Measurements from ENCODE around the gene GNG12.

GNG12 gene

GRCh38 chr1:67755160-67755559, 78.1 kb downstream of the GNG12 start:
- no peak for DNase-seq (ENCODE audit: low read depth in 2 of 2)

GRCh38 chr1:67754526-67754920, 78.7 kb downstream of the GNG12 start:
- DNase-seq (ENCODE audit: low read depth in 2 of 2): no peak

DNA sequence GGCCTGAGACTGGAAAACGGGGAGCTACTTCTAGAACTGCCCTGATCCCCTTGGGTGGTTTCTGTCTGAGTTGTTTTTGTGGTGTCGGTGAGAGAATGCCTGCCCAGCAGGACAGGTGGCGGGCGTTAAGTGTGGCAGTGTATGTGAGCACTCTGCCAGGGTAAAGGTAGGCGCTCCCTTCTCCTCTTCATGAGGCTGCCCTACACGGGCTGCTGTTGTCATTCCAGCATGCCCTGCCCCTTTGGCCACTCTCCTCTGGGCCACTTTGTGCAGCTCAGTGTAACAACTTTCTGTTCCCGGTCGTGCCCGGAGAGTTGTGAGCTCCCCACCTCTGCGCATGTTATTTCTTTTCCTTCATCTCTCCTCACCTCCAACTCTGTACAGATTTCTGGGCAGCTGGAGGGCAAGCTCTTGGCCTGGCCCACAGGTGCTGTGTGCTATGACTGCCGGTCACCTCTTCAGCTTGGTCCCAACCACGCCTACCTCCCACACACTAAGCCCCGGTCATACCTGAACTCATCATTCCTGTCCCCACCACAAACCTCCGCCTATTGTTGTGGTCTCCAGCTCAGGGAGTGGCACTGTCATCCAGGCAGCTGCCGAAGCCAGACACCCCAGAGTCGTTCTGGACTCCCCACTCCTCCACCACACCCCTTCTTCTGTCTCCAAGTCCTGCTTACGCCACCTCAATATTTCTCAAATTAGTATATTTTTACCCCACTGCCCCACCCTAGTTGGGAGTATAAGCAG, 79.3 kb downstream of the GNG12 start:
- DNase-seq (ENCODE audit: low read depth in 2 of 2): no peak

GRCh38 chr1:67752306-67752705, 81.0 kb downstream of the GNG12 start:
- DNase-seq (ENCODE audit: low read depth in 2 of 2): no peak

DNA sequence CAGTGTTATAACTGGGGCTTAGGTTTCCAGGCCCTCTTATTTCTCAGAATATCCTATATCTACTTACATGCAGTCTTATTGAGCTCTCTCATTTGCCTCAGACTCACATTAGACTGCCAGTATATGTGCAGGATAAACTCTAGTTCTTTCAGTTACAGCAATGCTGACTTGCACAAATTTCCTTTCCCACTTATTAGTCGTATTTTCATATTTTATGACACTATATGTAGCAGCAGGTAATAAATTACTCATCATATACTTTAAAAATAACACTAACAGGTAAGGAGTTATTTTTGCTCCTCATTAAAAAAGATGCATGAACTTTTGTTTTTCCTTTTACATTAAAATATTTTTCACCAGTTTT, 82.6 kb downstream of the GNG12 start:
- no peak for DNase-seq (ENCODE audit: low read depth in 2 of 2)

- DNase-seq (ENCODE audit: low read depth in 2 of 2): peak; percentile 79 to 81
Observed at GRCh38 chr1:67749844-67750690, 83.2 kb downstream of the GNG12 start.

GRCh38 chr1:67749263-67749843, 83.9 kb downstream of the GNG12 start:
- DNase-seq (ENCODE audit: low read depth in 2 of 2): no peak

DNA sequence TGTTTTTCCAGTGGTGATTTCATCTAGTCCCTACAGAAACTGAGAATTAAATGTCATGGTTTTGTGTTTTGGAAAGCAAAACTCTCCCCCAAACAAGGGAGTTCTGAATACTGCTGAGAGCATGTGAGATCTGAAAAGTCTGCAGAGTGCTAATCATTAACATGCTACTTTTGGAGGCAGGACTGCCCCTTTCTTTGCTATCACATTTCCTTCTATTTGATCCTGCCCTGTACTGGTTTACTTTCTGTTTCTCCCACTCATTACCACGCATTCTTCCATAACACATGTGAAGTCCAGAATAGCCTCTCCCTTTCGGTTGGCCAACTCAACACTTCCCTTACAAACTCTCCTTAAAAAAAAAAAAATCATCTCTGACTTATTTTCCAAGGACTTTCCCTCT, 84.6 kb downstream of the GNG12 start:
- peak in 1 of 2 experiments; percentile 60 for DNase-seq (ENCODE audit: low read depth in 2 of 2)

DNA sequence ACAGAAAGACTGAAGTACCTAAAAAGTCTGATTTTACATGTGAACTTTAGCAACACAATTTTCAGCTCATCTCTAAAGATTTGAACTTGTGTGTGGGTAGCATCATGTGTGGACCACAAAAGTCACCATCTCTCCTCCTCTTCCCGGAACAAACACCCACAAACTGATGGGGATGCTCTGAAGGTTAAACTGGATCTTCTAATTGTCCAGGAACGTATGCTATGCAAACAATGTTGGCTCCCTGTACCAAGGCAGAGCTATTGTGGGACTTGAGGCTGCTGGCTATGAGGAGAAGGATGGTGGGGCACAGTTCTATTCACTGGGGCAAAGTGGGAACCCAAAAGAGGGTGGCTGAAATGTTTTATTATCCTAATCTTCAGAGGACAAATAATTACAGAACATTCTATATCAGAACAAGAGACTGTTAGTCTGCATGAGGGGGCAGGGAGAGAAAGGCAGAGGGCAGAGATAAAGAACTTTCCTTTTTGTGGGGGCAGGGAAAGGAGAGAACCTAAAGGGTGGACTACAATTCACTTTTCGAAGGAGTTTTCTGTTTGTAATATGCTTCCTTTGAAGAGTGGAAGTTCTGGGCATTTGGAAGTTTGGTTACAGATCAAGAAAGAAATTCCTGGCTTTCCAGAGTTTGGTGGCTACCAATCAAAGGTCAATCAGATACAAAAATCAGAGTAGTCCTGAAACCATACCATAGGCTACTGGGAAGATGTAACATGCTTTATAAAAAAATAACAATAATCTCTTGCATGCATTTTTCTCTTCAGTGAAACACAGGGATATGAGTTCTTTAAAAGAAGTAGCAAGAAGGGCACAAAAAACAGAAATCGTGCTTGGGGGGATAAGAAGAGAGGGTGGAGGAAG, 85.4 kb downstream of the GNG12 start:
- no peak for DNase-seq (ENCODE audit: low read depth in 2 of 2)

DNA sequence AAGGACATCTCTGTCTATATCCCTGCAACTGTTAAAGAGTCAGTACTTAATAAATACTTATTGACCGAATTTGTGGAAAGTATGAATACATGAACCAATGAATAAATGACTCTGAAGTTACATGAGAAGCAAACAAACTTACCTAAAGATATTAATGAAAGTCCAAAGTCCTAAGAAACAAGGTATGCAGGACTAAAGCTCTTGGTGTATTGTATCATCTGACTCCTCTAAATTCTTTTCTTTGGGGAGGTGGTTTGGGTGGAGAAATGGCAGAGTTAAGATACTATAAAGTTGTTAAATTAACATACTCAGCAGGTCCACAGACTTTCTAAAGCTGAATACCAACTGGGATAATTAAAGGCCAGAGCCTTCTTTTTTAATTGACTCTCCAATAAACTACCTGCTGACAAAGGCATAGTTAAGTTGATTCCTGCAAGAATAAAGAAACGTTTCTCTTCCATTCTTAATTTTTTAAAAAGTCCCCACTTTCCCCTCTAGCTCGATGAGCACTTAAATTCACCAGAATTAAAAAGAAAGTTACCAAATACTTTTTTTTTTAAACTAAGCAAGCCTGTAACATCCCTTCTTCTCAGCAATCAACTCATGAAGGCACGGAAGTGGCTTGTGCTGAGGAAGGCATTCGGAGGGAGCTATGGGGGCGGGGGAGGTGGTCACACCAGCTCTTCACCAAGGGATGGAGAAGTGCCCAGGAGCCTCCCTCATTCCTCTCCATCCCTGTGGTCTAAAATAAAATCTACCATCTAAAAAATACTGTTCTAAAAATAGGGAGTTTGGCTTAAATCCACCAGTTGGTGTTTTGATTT, 87.2 kb downstream of the GNG12 start:
- no peak for DNase-seq (ENCODE audit: low read depth in 2 of 2)

DNA sequence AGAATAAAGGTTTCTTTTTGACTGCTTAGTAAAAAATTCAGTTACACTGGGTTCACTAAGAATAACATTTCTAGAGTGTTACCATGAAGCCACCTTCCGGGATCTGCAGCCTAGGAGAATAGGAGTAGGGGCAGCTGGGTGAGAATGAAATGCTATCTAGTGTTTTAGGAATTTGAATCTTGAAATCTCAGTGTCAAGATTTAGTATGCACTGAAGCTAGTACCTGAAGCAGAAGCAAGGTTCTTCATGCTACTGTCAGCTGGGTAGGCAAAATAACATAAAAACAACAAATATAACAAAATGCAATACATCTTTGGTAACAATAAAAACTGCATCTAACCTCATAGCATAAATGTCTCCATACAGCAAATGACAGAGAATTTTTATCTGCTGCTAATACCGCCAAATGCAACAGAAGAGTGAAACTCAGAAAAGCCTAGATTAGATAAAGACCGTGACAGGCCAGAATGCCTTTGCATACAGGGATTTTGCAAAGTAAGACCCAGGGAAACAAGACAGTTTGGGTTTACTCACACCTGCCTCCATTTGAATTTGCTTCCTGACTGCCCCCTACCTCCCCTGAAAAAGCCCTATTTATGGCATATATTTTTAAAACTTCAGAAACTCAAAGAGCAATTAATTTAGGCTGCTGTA, 90.1 kb downstream of the GNG12 start:
- no peak for DNase-seq (ENCODE audit: low read depth in 2 of 2)

DNA sequence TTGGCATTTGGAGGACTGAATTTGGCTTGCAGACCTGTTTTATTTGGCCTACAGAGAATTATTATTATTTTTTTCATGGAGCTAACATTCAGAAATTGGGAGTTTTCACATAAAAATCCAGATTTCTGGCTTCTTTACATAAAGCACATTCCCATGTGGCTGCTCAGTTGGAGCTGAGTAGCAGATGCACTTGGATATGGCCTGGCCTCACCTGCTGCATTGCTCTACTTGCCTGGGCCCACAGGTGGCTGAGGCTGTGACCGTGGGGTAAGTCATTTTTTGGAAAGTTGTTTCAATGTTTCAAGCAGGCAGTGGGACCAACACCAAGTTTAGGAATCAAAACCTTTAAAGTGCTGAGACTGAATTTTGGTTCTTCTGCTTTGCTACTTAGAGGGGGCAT, 91.5 kb downstream of the GNG12 start:
- no peak for DNase-seq (ENCODE audit: low read depth in 2 of 2)

DNA sequence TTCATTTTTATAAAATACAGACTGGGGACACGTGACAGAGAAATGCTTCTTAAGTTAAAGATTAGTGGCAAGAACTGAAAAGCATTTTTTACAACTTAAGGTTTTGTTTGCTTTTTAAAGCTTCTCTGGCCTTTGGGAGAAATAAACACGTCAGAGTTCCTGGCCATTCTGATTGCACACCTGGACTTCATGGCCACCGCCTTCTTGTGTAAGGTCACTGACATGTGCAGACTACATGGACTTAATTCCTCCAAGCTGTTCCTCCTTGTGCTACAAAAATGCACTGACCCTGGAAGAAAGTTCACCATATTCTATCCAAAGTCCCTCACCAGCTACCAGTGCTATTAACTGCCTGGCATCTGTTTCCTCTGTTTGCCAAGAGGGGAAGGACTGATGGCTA, 92.1 kb downstream of the GNG12 start:
- DNase-seq (ENCODE audit: low read depth in 2 of 2): no peak

DNA sequence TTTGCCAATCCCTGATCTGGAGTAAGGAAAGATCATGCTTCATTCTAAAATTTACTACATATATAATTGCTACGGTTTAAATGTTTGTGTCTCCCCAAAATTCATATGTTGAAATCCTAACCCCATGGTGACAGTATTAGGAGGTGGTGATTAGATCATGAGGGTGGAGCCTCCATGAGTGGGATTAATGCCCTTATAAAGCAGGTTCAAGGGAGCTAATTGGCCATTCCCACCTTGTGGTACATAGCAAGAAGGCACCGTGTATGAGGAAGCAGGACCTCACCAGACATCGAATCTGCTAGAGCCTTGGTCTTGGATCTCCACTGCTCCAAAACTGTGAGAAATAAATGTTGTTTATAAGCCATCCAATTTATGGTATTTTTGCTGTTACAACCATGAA, 92.7 kb downstream of the GNG12 start:
- DNase-seq (ENCODE audit: low read depth in 2 of 2): no peak

- no peak for DNase-seq (ENCODE audit: low read depth in 2 of 2)
Observed at GRCh38 chr1:67739361-67739760, 93.9 kb downstream of the GNG12 start.

DNA sequence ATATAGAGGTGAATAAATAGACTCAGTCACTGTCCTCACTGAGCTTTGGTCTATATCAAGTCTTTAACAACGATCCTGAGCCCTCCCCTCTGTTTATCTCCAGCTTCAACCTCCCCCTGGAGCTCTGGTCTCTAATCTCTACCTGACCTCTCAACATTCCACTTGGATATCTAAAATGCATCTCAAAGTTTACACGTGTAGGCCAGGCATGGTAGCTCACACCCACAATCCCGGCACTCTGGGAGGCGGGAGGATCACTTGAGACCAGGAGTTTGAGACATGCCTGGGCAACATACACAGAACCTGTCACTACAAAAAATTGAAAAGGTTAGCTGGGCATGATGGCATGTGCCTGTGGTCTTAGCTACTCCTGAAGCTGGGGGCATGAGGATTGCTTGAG, 94.9 kb downstream of the GNG12 start:
- no peak for DNase-seq (ENCODE audit: low read depth in 2 of 2)

GRCh38 chr1:67737875-67738274, 95.4 kb downstream of the GNG12 start:
- no peak for DNase-seq (ENCODE audit: low read depth in 2 of 2)

DNA sequence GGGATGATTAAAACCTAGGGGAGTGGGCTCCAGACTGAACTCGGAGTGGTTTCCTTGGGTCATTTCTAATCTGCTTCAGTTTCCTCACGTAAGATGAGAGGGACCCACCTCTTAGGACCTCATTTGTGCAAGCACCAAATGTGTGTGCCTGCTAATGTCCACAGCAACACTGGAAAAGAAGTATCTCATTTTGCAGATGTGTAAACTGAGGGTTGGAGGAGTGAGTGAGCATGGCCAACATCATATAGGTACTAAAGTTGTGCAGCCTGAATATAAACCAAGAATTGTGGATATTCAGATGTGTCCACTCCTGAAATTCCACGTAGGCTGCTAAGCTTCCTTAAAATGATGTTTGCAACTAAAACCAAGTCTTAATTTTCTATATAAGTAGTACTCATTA, 96.5 kb downstream of the GNG12 start:
- DNase-seq (ENCODE audit: low read depth in 2 of 2): no peak

DNA sequence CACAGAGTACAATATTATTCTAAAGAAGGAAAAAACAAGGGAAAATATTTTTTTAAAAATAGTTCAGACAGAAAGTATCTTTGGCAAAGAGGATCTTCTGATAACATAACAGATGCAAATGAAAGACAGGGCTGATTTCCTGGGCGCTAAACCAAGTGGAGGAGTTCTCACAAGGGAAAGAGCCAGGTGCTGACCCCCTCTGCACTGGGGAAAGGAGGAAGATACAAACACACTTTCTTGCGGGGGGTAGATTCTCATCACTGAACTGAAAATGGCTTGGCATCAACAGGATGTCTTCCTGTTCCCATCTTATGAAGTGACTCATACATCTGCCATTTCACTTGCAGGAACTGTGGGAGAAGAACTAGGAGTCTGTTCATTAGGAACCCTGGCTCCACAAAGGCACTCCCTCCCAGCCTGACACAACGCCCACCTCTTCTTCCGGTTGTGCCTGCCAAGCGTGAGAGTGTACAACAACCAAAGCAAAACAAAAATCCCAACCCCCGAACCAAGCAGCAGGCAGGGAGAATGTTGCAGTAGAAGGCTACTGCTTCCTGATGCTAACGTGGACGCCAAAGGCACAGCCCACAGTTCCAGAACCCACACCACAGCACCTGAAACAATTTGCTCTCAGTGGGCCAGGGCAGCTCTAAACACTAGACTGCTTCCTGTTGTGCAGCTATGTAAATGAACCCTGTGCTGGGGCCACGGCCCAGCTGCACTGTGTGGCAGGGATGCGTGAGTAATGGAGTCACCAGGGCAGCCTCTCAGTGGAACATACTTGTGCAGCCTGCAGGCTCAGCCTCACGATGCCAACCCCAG, 97.2 kb downstream of the GNG12 start:
- peak; percentile 64 to 69 for DNase-seq (ENCODE audit: low read depth in 2 of 2)

DNA sequence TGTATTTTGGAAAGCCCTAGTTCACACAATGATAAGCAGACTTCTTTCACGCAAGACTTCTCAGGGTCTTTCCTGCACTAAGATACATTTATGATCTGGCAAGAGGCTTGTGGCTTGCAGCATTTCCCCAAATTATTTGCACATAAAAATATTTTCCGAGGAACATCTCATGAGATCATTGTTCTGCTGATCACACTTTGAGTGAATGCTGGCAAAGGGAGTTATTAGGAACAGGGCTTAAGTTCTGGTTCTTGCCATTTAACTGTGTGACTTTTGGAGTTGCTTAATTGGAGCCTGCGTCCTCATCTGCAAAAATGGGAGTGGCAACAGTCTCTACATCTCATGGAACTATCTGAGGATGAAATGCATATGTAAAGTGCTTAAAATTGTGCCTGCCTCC, 98.1 kb downstream of the GNG12 start:
- no peak for DNase-seq (ENCODE audit: low read depth in 2 of 2)
